Panc1 (cell line): Measurements from ENCODE around the gene SYP. TPM values are rescaled to one million over a fixed set of nuclear protein-coding genes. Genes with fewer than 3 reads are reported as not detected.
A peak's percentile ranks its signal among the peaks of the same experiment; 100 is the strongest.

ENCODE experiments used
- ATAC-seq: fragments of 200-7000 bp; cut with Tn5 transposase; 2 replicates; pipeline ENCODE4 v1.9.1; 2020; ENCODE audit warnings: mild to moderate bottlenecking, moderate library complexity
- BruUV-seq: library from RNA; stranded (reverse); fragments of 400-500 nt; replicated peaks from 2 replicates; lab custom pipeline; 2021; lab: Mats Ljungman, UMichigan
- CTCF ChIA-PET: fragments of 300-600 bp; sonication (Branson Sonifier 250); formaldehyde crosslinking; loops from one replicate; lab custom pipeline; 2022; ENCODE audit warnings: antibody characterized with exemption; lab: Charles Lee
- POLR2A ChIA-PET: fragments of 300-600 bp; sonication (Branson Sonifier 250); formaldehyde crosslinking; loops from one replicate; lab custom pipeline; 2022; ENCODE audit warnings: antibody characterized with exemption; lab: Charles Lee
- DNase-seq: peaks from one replicate; pipeline ENCODE4 v3.0.0-alpha.2; 2010; ENCODE audit warnings: low read depth, low spot score
- H3K27ac ChIP-seq: 2 replicates; pipeline ENCODE4 v1.5.1; 2011; ENCODE audit warnings: mild to moderate bottlenecking, low read length, inconsistent platforms
- H3K27me3 ChIP-seq: fragments of 200-500 bp; sonication (Bioruptor generic); 2 replicates; pipeline ENCODE4 v1.6.0; 2014; ENCODE audit warnings: low read length, inconsistent platforms; ENCODE audit not compliant: control insufficient read depth, insufficient read depth
- H3K36me3 ChIP-seq: fragments of 200-500 bp; sonication (Bioruptor generic); 2 replicates; pipeline ENCODE4 v1.5.1; 2014; ENCODE audit warnings: inconsistent platforms, mild to moderate bottlenecking, low read length, moderate library complexity; ENCODE audit not compliant: control insufficient read depth, insufficient read depth
- H3K4me1 ChIP-seq: 2 replicates; pipeline ENCODE4 v1.5.1; 2011; ENCODE audit warnings: inconsistent platforms, mild to moderate bottlenecking, low read length, moderate library complexity; ENCODE audit not compliant: control insufficient read depth, insufficient read depth
- H3K4me3 ChIP-seq, 2 experiments: 2 replicates each; pipeline ENCODE4 v1.5.1; 2011 to 2012; ENCODE audit warnings: low read depth in 2 of 2, low read length in 2 of 2, mild to moderate bottlenecking in 2 of 2, inconsistent platforms in 1 of 2, moderate library complexity in 1 of 2
- H3K9me3 ChIP-seq: fragments of 200-500 bp; sonication (Bioruptor generic); 2 replicates; pipeline ENCODE4 v1.5.1; 2014; ENCODE audit warnings: low read depth, mild to moderate bottlenecking, inconsistent platforms, low read length, moderate library complexity; ENCODE audit not compliant: control insufficient read depth, insufficient read depth
- CTCF ChIP-seq: fragments of 450-650 bp; IDR thresholded peaks from 2 replicates; pipeline ENCODE4 v1.5.1; 2017; ENCODE audit warnings: mild to moderate bottlenecking
- POLR2AphosphoS5 ChIP-seq: IDR thresholded peaks from 2 replicates; pipeline ENCODE4 v1.6.1; 2012; ENCODE audit warnings: mild to moderate bottlenecking, low read depth, low read length, moderate library complexity
- REST ChIP-seq, 2 experiments: IDR thresholded peaks; 2 replicates each; pipeline ENCODE4 v1.6.1; 2011 to 2012; ENCODE audit warnings: low read depth in 2 of 2, control low read depth in 1 of 2, low read length in 1 of 2, mild to moderate bottlenecking in 1 of 2, moderate library complexity in 1 of 2; ENCODE audit not compliant: insufficient read depth in 1 of 2
- SIN3A ChIP-seq: IDR thresholded peaks from 2 replicates; pipeline ENCODE4 v1.6.1; 2012; ENCODE audit warnings: low read depth, mild to moderate bottlenecking, low read length, moderate library complexity, borderline replicate concordance; ENCODE audit not compliant: insufficient read depth
- TCF7L2 ChIP-seq: IDR thresholded peaks from 2 replicates; pipeline ENCODE4 v1.6.1; 2011; ENCODE audit warnings: mild to moderate bottlenecking, low read depth, low read length, inconsistent platforms
- in situ Hi-C: cut with HindIII; loops from 2 replicates; pipeline ENCODE4 v1.10.0; 2016; ENCODE audit warnings: low sequenced_read_pairs, low pct_unique_long_range_greater_than_20kb
- intact Hi-C: fragments of 100-400 bp; cut with micrococcal nuclease; formaldehyde crosslinking; loops from one replicate; pipeline ENCODE4 v1.10.0; 2022; ENCODE audit not compliant: unreplicated experiment
- total RNA-seq: library from RNA; stranded (reverse); gene quantifications from one replicate; pipeline ENCODE4 v1.2.1, GENCODE V29; 2021; ENCODE audit not compliant: unreplicated experiment

The SYP gene
- total RNA-seq, 1 experiment from 2014 or later: 12.4 TPM

GRCh38 chrX:49199315-49199595, 738 bp downstream of the SYP start:
- H3K27me3 ChIP-seq: no peaks in the 10 kb centered on the region
- in situ Hi-C loops: no loop called here
- H3K36me3 ChIP-seq: no peaks in the 10 kb centered on the region
- ATAC-seq (no peak), DNase-seq (no peak)
- intact Hi-C loops: no loop called here
- no peaks in the 10 kb centered on the region for H3K9me3 ChIP-seq
- TF ChIP-seq CTCF (no peak), REST (IDR thresholded peaks at IDR 0.05; ENCODE audit: insufficient read depth in 1 of 2, low read depth in 2 of 2, low read length in 1 of 2) (no peak), TCF7L2 (no peak), SIN3A (no peak), POLR2AphosphoS5 (no peak)
- no peak overlapping the region for H3K27ac ChIP-seq
- peak overlapping the region; percentile 50 to 53; a peak in 3 of 4 replicates for H3K4me3 ChIP-seq
- CTCF ChIA-PET: no interaction called here
- peaks cover 7% of the 10 kb centered on the region; the same call in 1 of the 2 replicates for H3K4me1 ChIP-seq
- BruUV-seq: no TSS peak
- POLR2A ChIA-PET: no interaction called here

GRCh38 chrX:49198540-49199314, 1.3 kb downstream of the SYP start:
- Histone ChIP-seq H3K9me3 (no peaks in the 10 kb centered on the region), H3K4me1 (peaks cover 7% of the 10 kb centered on the region; the same call in 1 of the 2 replicates), H3K36me3 (no peaks in the 10 kb centered on the region), H3K27ac (no peak overlapping the region), H3K4me3 (no peak overlapping the region), H3K27me3 (no peaks in the 10 kb centered on the region)
- no peak for TF ChIP-seq CTCF
- TF ChIP-seq REST (IDR thresholded peaks at IDR 0.05; ENCODE audit: insufficient read depth in 1 of 2, low read depth in 2 of 2, low read length in 1 of 2): no peak
- no peak for TF ChIP-seq TCF7L2
- no peak for TF ChIP-seq POLR2AphosphoS5
- TF ChIP-seq SIN3A: no peak
- no peak for ATAC-seq
- in situ Hi-C loops: no loop called here
- ChIA-PET CTCF (no interaction called here), POLR2A (no interaction called here)
- BruUV-seq: no TSS peak
- DNase-seq: no peak
- intact Hi-C loops: no loop called here
